ENCODE measurements around the gene KRT72.

Gene KRT72

GRCh38 chr12:52630008-52630500 lies 28.8 kb upstream of the KRT72 start:
- no peak for DNase-seq (ENCODE audit: low spot score)

GRCh38 chr12:52629281-52630007 lies 28.2 kb upstream of the KRT72 start:
- no peak for DNase-seq (ENCODE audit: low spot score)

GRCh38 chr12:52628841-52629240 lies 27.6 kb upstream of the KRT72 start:
- no peak for DNase-seq (ENCODE audit: low spot score)

- no peak for DNase-seq (ENCODE audit: low spot score)
Observed at GRCh38 chr12:52628111-52628507, 26.8 kb upstream of the KRT72 start.

GRCh38 chr12:52627395-52628110 lies 26.3 kb upstream of the KRT72 start:
- no peak for DNase-seq (ENCODE audit: low spot score)

GRCh38 chr12:52622349-52622748 lies 21.1 kb upstream of the KRT72 start:
- DNase-seq (ENCODE audit: low spot score): no peak

- DNase-seq (ENCODE audit: low spot score): no peak
Observed at GRCh38 chr12:52618866-52619265, 17.6 kb upstream of the KRT72 start.

GRCh38 chr12:52618216-52618615 lies 17.0 kb upstream of the KRT72 start, which contains the start of gene KRT73:
Gene KRT73 (minus strand): TSS chr12:52618559. CDS start chr12:52618524, 35 bp downstream.
- DNase-seq (ENCODE audit: low spot score): no peak

GRCh38 chr12:52617403-52617785 lies 16.1 kb upstream of the KRT72 start:
- no peak for DNase-seq (ENCODE audit: low spot score)

GRCh38 chr12:52616680-52617402 lies 15.6 kb upstream of the KRT72 start:
- DNase-seq (ENCODE audit: low spot score): no peak

GRCh38 chr12:52615912-52616311 lies 14.6 kb upstream of the KRT72 start:
- no peak for DNase-seq (ENCODE audit: low spot score)

- peak; percentile 49 for DNase-seq (ENCODE audit: low spot score)
Observed at GRCh38 chr12:52615208-52615868, 14.1 kb upstream of the KRT72 start.

GRCh38 chr12:52614381-52615207 lies 13.3 kb upstream of the KRT72 start:
- no peak for DNase-seq (ENCODE audit: low spot score)

- DNase-seq (ENCODE audit: low spot score): no peak
Observed at GRCh38 chr12:52613384-52614030, 12.2 kb upstream of the KRT72 start.

GRCh38 chr12:52612431-52613383 lies 11.4 kb upstream of the KRT72 start:
- no peak for DNase-seq (ENCODE audit: low spot score)

GRCh38 chr12:52611080-52611468 lies 9.8 kb upstream of the KRT72 start:
- DNase-seq (ENCODE audit: low spot score): no peak

GRCh38 chr12:52608826-52609630 lies 7.8 kb upstream of the KRT72 start:
- no peak for DNase-seq (ENCODE audit: low spot score)

GRCh38 chr12:52608161-52608560 lies 6.9 kb upstream of the KRT72 start:
- no peak for DNase-seq (ENCODE audit: low spot score)

GRCh38 chr12:52607314-52607713 lies 6.1 kb upstream of the KRT72 start:
- DNase-seq (ENCODE audit: low spot score): no peak

Data from AG20443 (cell line).